NB4 (cell line): ENCODE results near the gene ZNF22.

Experiments
- DNase-seq: peaks from one replicate; pipeline ENCODE4 v3.0.0; 2010; ENCODE audit warnings: low read depth
- H3K4me3 ChIP-seq: one replicate; pipeline ENCODE4 v1.5.1; 2011; ENCODE audit warnings: mild to moderate bottlenecking, low read depth, low read length, moderate library complexity
- MYC ChIP-seq: IDR thresholded peaks from 2 replicates; pipeline ENCODE4 v1.6.1; 2011; ENCODE audit warnings: low read depth, low read length
- POLR2A ChIP-seq: IDR thresholded peaks from 2 replicates; pipeline ENCODE4 v1.6.1; 2011; ENCODE audit warnings: mild to moderate bottlenecking; ENCODE audit not compliant: insufficient read length; ENCODE audit errors: extremely low read depth
- TF ChIP-seq, protein P1 (sequence below): IDR thresholded peaks from one replicate; pipeline ENCODE4 v1.5.1; 2012; ENCODE audit warnings: low read depth, low read length
- TF ChIP-seq, protein P2 (sequence below): IDR thresholded peaks from 2 replicates; pipeline ENCODE4 v1.6.1; 2011; ENCODE audit warnings: low read depth, low read length

The ZNF22 gene

DNA sequence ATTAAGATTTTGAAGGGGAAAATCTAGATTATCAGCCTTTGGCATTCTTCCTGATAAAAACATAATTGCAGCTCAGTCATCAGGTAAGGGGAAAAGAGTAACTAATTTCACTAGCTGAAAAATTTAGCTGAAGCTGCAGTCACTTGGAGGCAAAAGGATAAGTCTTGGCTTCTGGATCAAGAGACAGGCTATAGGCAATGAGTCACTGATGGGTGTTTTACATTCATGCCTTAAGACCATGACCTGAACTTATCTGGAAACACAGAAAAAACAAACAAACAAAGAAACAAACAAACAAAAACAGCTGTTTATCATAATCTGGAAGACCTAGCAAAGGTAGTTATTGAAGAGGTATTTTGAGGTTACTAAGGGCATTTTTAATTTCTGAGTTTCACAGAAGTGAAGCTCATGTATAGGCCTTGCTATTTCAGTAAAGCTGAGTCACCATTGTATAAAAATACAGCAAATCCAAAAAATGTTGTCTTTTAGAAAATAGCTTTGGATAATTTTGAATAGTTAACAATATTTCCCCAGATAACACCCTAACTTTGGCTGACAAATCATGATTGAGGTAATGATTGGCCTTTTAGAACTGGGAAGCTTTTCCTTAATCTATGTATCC is 40.3 kb downstream of the ZNF22 start:
- no peak overlapping the region for H3K4me3 ChIP-seq
- TF ChIP-seq, protein P1, sequence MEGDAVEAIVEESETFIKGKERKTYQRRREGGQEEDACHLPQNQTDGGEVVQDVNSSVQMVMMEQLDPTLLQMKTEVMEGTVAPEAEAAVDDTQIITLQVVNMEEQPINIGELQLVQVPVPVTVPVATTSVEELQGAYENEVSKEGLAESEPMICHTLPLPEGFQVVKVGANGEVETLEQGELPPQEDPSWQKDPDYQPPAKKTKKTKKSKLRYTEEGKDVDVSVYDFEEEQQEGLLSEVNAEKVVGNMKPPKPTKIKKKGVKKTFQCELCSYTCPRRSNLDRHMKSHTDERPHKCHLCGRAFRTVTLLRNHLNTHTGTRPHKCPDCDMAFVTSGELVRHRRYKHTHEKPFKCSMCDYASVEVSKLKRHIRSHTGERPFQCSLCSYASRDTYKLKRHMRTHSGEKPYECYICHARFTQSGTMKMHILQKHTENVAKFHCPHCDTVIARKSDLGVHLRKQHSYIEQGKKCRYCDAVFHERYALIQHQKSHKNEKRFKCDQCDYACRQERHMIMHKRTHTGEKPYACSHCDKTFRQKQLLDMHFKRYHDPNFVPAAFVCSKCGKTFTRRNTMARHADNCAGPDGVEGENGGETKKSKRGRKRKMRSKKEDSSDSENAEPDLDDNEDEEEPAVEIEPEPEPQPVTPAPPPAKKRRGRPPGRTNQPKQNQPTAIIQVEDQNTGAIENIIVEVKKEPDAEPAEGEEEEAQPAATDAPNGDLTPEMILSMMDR = no peak
- TF ChIP-seq MYC (no peak), POLR2A (no peak)
- TF ChIP-seq, protein P2, sequence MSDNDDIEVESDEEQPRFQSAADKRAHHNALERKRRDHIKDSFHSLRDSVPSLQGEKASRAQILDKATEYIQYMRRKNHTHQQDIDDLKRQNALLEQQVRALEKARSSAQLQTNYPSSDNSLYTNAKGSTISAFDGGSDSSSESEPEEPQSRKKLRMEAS = no peak
- DNase-seq = no peak

DNA sequence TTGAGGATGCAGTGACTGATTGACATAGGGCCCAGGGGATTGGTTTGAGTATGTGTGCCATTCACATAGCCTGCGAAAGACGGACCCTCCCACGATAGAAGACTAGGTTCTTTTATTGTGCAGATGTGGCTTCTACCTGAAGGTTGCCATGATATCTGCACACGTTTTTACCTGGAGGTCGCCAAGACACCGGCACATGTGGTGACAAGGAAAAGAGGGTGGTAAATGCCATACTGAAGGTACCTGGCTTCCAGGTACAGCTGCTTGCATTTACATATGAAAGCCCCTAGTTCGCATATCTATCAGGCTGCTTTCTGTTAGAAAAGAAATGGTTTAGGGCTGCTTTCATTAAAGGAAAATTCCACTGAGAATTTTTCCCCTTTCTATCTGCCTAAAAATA is 43.6 kb downstream of the ZNF22 start:
- no peak for DNase-seq
- no peak for TF ChIP-seq POLR2A
- TF ChIP-seq, protein P1 = no peak
- no peak for TF ChIP-seq MYC
- TF ChIP-seq, protein P2 = no peak
- no peak overlapping the region for H3K4me3 ChIP-seq

DNA sequence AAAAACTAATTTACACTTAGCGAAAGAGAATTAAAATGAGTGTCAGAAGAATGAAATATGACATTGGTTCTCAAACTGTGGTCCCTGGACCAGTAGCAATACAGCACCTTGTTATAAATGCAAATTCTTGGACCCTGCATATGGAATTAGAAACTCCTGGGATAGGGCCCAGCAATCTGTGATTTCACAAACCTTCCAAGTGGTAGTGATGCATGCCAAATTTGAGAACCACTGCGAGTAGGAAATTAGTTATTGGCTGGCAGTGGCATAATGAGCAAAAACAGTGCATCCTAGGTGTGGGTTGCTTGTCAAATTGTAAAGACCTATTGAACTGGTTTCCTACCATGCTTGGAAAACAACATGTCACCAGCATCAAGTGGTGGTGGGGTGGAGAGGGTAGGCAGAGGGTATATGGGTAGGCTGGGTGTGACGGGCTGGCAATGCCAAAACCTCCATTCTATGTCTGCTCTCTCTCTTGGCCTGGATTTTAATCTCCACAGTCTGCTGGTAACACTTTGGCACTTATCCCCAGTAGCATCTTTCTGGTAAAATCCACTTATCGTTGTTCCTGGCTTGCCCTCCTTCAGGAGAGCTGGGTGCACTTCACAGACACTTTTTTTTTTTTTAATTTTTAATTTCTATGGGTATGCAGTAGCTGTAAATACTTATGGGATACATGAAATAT is 50.0 kb downstream of the ZNF22 start:
- DNase-seq = no peak
- TF ChIP-seq, protein P1 = no peak
- no peak for TF ChIP-seq MYC
- TF ChIP-seq POLR2A = no peak
- TF ChIP-seq, protein P2 = no peak
- no peak overlapping the region for H3K4me3 ChIP-seq

DNA sequence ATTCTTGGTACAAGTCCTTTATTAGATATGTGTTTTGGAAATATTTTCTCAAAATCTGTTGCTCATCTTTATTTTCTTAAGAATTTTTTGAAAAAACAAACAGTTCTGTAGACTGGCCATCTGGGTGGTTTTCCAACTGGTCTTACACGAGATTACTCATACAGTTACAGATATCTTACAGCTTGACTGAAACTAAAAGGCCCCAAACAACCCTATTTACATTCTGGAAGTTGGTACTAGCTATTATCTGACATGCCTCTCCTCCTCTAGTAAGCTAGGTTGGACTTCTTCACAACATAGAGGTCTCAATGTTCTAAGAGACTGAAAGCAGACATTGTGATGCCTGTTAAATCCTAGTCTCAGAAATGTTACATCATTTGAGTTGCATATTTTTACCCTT is 52.0 kb downstream of the ZNF22 start:
- H3K4me3 ChIP-seq = no peak overlapping the region
- no peak for DNase-seq
- TF ChIP-seq MYC (no peak), POLR2A (no peak)
- TF ChIP-seq, protein P1 = no peak
- TF ChIP-seq, protein P2 = no peak

DNA sequence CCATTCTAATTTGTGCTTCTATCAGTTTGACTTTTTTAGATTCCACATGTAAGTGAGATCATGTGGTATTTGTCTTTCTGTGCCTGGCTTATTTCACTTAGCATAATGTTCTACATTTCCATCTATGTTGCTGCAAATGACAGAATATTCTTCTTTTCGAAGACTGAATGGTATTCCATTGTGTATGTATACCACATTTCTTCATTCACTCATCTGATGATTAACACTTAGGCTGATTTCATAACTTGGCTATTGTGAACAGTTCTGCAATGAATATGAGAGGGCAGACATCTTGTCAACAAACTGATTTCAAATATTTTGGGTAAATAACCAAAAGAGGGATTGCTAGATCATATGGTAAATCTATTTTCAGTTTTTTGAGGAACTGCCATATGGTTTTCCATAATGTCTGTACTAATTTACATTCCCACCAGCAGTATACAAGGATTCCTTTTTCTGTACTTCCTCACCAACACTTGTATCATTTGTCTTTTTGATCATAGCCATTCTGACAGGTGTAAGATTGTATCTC is 52.9 kb downstream of the ZNF22 start:
- no peak overlapping the region for H3K4me3 ChIP-seq
- no peak for DNase-seq
- TF ChIP-seq POLR2A (no peak), MYC (no peak)
- TF ChIP-seq, protein P1 = no peak
- TF ChIP-seq, protein P2 = no peak
